ENCODE measurements around the gene NSMF. TPM values are rescaled to one million over a fixed set of nuclear protein-coding genes. Genes with fewer than 3 reads are reported as not detected.

The NSMF gene
- total and polyA plus RNA-seq, 10 donors, result 21.8 to 49.3 (median 26.1) TPM

DNA sequence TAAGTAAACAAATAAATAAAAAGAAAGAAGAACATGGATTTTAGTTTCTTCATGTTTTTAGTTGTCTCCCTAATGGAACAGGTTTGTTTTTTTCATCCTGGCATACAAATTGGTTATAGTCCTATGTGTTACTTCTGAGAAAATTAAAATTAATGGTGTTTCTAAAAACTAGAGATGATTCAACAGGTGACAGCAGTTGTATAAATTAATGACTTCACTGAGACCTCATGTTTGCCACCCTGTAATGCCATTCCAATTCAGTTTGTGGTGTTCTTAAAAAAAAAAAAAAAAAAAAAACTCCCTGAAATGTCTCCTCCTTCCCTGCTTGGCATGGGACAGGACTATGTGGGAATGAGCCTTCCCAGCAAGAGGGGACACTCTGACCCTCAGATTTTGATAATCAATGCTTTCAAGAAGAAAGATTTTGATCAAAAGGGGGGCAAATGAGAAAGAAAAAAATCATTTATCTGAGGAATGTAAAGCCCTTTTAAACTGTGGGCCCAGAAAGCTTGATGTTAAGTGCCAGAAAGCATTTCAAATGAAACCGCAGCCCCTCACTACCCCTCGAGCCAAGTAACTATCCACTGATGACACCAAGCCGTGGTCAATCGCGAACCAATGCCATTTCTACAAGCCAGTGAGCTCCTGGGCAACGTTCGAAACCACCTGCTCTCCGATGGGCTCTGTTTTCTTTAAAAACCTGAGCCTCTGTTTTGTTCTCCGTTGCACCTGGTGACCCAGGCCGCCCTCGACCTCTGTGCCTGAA is 37.1 kb downstream of the NSMF start:
- TF ChIP-seq CTCF (IDR thresholded peaks at IDR 0.05 in 8 of 11, conservative IDR thresholded peaks at IDR 0.05 in 3 of 11) (no peak), POLR2AphosphoS5 (IDR thresholded peaks at IDR 0.05) (no peak), POLR2A (IDR thresholded peaks at IDR 0.05) (no peak)
- Histone ChIP-seq H3K27me3 (replicated peaks in 1 of 7) (peaks cover 0 to 11% (median 0%) of the 10 kb centered on the region in 7 donors), H3K9me3 (no peaks in the 10 kb centered on the region), H3K4me1 (peaks cover 10 to 70% (median 33%) of the 10 kb centered on the region in 6 donors), H3K36me3 (peaks cover 0 to 14% (median 0%) of the 10 kb centered on the region in 6 donors), H3K27ac (peak overlapping the region; percentile 48 to 88 (median 78)), H3K4me3 (peak overlapping the region; percentile 81 to 99 (median 95))
- WGBS, 5 donors, result 3 to 6% (median 4%) methylated on average over 11 of the region's 11 CpGs
- intact Hi-C loops (cut with DNase I; ENCODE audit: low total_unique reads), result loop anchor here (5.0 kb wide), 1 partner anchor 105 kb away; no protein-coding TSS in a partner anchor
- no peak for DNase-seq

DNA sequence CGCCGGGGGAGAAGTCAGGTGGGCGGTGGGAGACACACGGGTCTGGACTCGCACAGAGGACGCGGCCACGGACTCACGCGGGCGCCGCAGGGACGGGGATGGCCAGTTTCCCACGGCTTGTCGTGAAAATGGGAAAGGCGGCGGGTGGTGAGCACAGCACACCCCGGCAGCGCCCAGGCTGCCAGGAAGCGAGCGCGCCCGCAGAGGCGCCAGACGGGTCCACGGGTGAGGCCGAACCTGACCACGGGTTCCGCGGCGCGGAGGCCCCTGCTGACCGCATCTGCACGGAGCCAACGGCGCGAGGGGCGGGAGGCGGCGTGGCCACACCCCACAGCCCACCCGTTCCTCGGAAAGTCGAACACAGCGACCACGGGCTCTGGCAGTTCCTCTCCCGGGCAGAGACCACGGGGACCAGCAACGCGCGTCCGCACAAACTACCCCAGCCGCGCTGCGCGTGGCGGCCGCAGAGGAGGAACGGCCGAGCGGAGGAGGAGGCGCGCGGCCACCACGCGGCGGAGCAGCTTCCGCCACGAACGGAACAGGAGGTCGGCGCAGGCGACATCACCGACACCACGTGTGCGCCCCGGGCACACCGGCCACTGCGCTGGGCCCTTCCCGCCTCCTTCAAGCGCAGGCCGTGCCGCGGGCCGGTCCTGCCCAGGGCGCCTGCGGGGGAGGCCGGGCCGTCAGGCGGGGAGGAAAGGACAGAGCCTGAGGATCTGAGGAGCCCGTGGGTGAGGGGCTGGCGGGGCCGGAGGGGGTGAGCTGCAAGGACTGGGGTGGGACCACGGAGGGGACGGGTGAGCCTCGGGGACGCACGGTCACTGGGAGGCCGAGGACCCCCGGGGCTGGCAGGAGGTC is 41.7 kb downstream of the NSMF start:
- peak in 2 of 3 donors; percentile 61 to 76 for TF ChIP-seq POLR2AphosphoS5 (IDR thresholded peaks at IDR 0.05)
- no peak for TF ChIP-seq CTCF (IDR thresholded peaks at IDR 0.05 in 8 of 11, conservative IDR thresholded peaks at IDR 0.05 in 3 of 11)
- peak; percentile 82 for DNase-seq
- intact Hi-C loops (cut with DNase I; ENCODE audit: low total_unique reads), result no loop called here
- peaks cover 0 to 24% (median 0%) of the 10 kb centered on the region in 6 donors for H3K36me3 ChIP-seq
- peaks cover 14 to 78% (median 30%) of the 10 kb centered on the region in 6 donors for H3K4me1 ChIP-seq
- 65 to 93% (median 82%) methylated on average over 86 to 99 of the region's 99 CpGs for WGBS, 5 donors
- no peaks in the 10 kb centered on the region for H3K9me3 ChIP-seq
- H3K4me3 ChIP-seq, result peak overlapping the region in 7 of 8 donors; percentile 2 to 54 (median 35)
- H3K27ac ChIP-seq, result peak overlapping the region in 6 of 8 donors; percentile 8 to 63 (median 15)
- H3K27me3 ChIP-seq (replicated peaks in 1 of 7), result peaks cover 0 to 8% (median 0%) of the 10 kb centered on the region in 7 donors

DNA sequence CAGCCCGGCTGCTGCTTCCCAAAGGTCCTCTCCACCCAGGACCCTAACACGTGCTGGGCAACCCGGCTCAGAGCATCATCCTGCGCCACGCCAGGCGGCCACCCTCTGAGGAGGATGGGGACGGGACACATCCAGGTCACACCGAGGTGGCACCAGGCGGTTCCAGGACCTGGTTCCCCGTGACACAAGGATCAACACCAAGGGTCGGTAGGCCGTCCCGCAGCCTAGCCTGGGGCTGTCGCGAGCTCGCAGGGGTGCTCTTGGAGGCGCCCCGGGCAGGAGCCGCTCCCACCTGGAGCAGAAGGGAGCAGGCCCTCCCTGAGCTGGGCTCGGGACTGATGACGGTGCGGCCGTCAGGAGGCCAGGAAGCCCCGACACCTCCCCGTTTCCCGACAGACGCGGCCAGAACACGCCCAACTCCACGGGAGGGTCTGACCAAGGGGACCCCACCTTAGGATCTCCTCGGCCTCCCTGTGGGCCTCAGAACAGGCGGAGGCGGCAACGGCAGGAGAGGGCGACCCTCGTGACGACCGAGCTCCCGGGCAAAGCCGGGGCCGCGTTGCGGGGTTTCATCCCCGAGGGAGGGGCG is 42.5 kb downstream of the NSMF start:
- Histone ChIP-seq H3K9me3 (no peaks in the 10 kb centered on the region), H3K4me3 (peak overlapping the region in 5 of 8 donors; percentile 32 to 54 (median 40)), H3K4me1 (peaks cover 14 to 78% (median 30%) of the 10 kb centered on the region in 6 donors), H3K27ac (peak overlapping the region in 6 of 8 donors; percentile 8 to 63 (median 15)), H3K27me3 (replicated peaks in 1 of 7) (peaks cover 0 to 15% (median 0%) of the 10 kb centered on the region in 7 donors), H3K36me3 (peaks cover 0 to 24% (median 0%) of the 10 kb centered on the region in 6 donors)
- peak; percentile 75 for DNase-seq
- intact Hi-C loops (cut with DNase I; ENCODE audit: low total_unique reads), result no loop called here
- WGBS, 5 donors, result 68 to 94% (median 89%) methylated on average over 22 to 45 of the region's 45 CpGs
- TF ChIP-seq POLR2AphosphoS5 (IDR thresholded peaks at IDR 0.05), result no peak
- no peak for TF ChIP-seq POLR2A (IDR thresholded peaks at IDR 0.05)
- TF ChIP-seq CTCF (IDR thresholded peaks at IDR 0.05 in 8 of 11, conservative IDR thresholded peaks at IDR 0.05 in 3 of 11), result no peak
